Nephron progenitor cell (in vitro differentiated cells): ENCODE data around the gene IQCF2.

Experiments used
- DNase-seq: peaks from one replicate; pipeline ENCODE4 v3.0.0; 2021
- H3K27ac Mint-ChIP-seq: 2 replicates; pipeline ENCODE4 v1.8.0; 2021; ENCODE audit warnings: mild to moderate bottlenecking, moderate library complexity, mixed read lengths
- H3K27me3 Mint-ChIP-seq: 2 replicates; pipeline ENCODE4 v1.8.0; 2021; ENCODE audit warnings: mild to moderate bottlenecking, low read depth, mixed read lengths; ENCODE audit not compliant: poor library complexity
- H3K36me3 Mint-ChIP-seq: 2 replicates; pipeline ENCODE4 v1.8.0; 2021; ENCODE audit warnings: low read depth, mixed read lengths
- H3K4me1 Mint-ChIP-seq: 2 replicates; pipeline ENCODE4 v1.8.0; 2021; ENCODE audit warnings: mixed read lengths
- H3K4me3 Mint-ChIP-seq: 2 replicates; pipeline ENCODE4 v1.8.0; 2021; ENCODE audit warnings: mild to moderate bottlenecking, moderate library complexity, mixed read lengths
- H3K9me3 Mint-ChIP-seq: 2 replicates; pipeline ENCODE4 v1.8.0; 2021; ENCODE audit warnings: mild to moderate bottlenecking, moderate library complexity, mixed read lengths
- CTCF ChIP-seq: fragments of 200-600 bp; sonication (generic); IDR thresholded peaks from 2 replicates; pipeline ENCODE4 v1.5.0; 2021; ENCODE audit warnings: antibody characterized with exemption

IQCF2 gene

GRCh38 chr3:51860703-51861665 lies at the start of gene IQCF2:
TSS of gene IQCF2 (plus strand) at chr3:51861615. CDS start at chr3:51861667, 52 bp downstream.
- H3K4me3 Mint-ChIP-seq = no peak within 1 kb of the TSS
- no peak for DNase-seq
- TF ChIP-seq CTCF = no peak
- H3K4me1 Mint-ChIP-seq = no peaks in the 10 kb centered on the region
- peaks cover 5% of the 10 kb centered on the region for H3K27me3 Mint-ChIP-seq
- no peak within 1 kb of the TSS for H3K27ac Mint-ChIP-seq
- H3K9me3 Mint-ChIP-seq = peaks cover 24% of the 10 kb centered on the region
- H3K36me3 Mint-ChIP-seq = no peaks in the 10 kb centered on the region

GRCh38 chr3:51813539-51813938 lies 47.9 kb upstream of the IQCF2 start:
- no peaks in the 10 kb centered on the region for H3K36me3 Mint-ChIP-seq
- no peak overlapping the region for H3K4me3 Mint-ChIP-seq
- H3K9me3 Mint-ChIP-seq = no peaks in the 10 kb centered on the region
- H3K27me3 Mint-ChIP-seq = peaks cover 18% of the 10 kb centered on the region
- no peak overlapping the region for H3K27ac Mint-ChIP-seq
- no peaks in the 10 kb centered on the region for H3K4me1 Mint-ChIP-seq
- DNase-seq = no peak
- TF ChIP-seq CTCF = no peak

GRCh38 chr3:51814034-51814433 lies 47.4 kb upstream of the IQCF2 start:
- H3K27me3 Mint-ChIP-seq = peaks cover 18% of the 10 kb centered on the region
- no peaks in the 10 kb centered on the region for H3K36me3 Mint-ChIP-seq
- no peaks in the 10 kb centered on the region for H3K4me1 Mint-ChIP-seq
- no peak overlapping the region for H3K4me3 Mint-ChIP-seq
- no peaks in the 10 kb centered on the region for H3K9me3 Mint-ChIP-seq
- DNase-seq = no peak
- TF ChIP-seq CTCF = no peak
- no peak overlapping the region for H3K27ac Mint-ChIP-seq

- DNase-seq = no peak
- H3K9me3 Mint-ChIP-seq = no peaks in the 10 kb centered on the region
- H3K4me1 Mint-ChIP-seq = no peaks in the 10 kb centered on the region
- no peak for TF ChIP-seq CTCF
- H3K27ac Mint-ChIP-seq = no peak overlapping the region
- peaks cover 24% of the 10 kb centered on the region for H3K27me3 Mint-ChIP-seq
- no peak overlapping the region for H3K4me3 Mint-ChIP-seq
- no peaks in the 10 kb centered on the region for H3K36me3 Mint-ChIP-seq
Observed at GRCh38 chr3:51815614-51816013, 45.8 kb upstream of the IQCF2 start.

GRCh38 chr3:51816723-51817122 lies 44.7 kb upstream of the IQCF2 start:
- H3K36me3 Mint-ChIP-seq = no peaks in the 10 kb centered on the region
- peaks cover 24% of the 10 kb centered on the region for H3K27me3 Mint-ChIP-seq
- no peak overlapping the region for H3K27ac Mint-ChIP-seq
- DNase-seq = no peak
- no peak for TF ChIP-seq CTCF
- H3K4me3 Mint-ChIP-seq = no peak overlapping the region
- peaks cover 3% of the 10 kb centered on the region for H3K9me3 Mint-ChIP-seq
- H3K4me1 Mint-ChIP-seq = no peaks in the 10 kb centered on the region

- H3K36me3 Mint-ChIP-seq = no peaks in the 10 kb centered on the region
- H3K4me1 Mint-ChIP-seq = no peaks in the 10 kb centered on the region
- no peak for TF ChIP-seq CTCF
- peaks cover 5% of the 10 kb centered on the region for H3K9me3 Mint-ChIP-seq
- no peak overlapping the region for H3K27ac Mint-ChIP-seq
- H3K4me3 Mint-ChIP-seq = no peak overlapping the region
- no peak for DNase-seq
- H3K27me3 Mint-ChIP-seq = peaks cover 24% of the 10 kb centered on the region
Observed at GRCh38 chr3:51817375-51817774, 44.0 kb upstream of the IQCF2 start.
